Measurements from ENCODE around the gene CACNA1D.
A peak's percentile ranks its signal among the peaks of the same experiment; 100 is the strongest.

The CACNA1D gene

GRCh38 chr3:53493963-53494791 is at the start of gene CACNA1D:
CACNA1D (plus strand) TSS chr3:53494611; CDS start chr3:53495167, 556 bp downstream.
- no peak for TF ChIP-seq GATA3 (IDR thresholded peaks at IDR 0.05; ENCODE audit: low read depth, low read length)
- TF ChIP-seq GATA2 (IDR thresholded peaks at IDR 0.05; ENCODE audit: low read depth, low read length) = no peak

- TF ChIP-seq GATA2 (IDR thresholded peaks at IDR 0.05; ENCODE audit: low read depth, low read length) (no peak), GATA3 (IDR thresholded peaks at IDR 0.05; ENCODE audit: low read depth, low read length) (no peak)
Measured at GRCh38 chr3:53457068-53457467, 37.3 kb upstream of the CACNA1D start.

GRCh38 chr3:53460326-53460725 is 34.1 kb upstream of the CACNA1D start:
- no peak for TF ChIP-seq GATA2 (IDR thresholded peaks at IDR 0.05; ENCODE audit: low read depth, low read length)
- TF ChIP-seq GATA3 (IDR thresholded peaks at IDR 0.05; ENCODE audit: low read depth, low read length) = no peak

- TF ChIP-seq GATA3 (IDR thresholded peaks at IDR 0.05; ENCODE audit: low read depth, low read length) (no peak), GATA2 (IDR thresholded peaks at IDR 0.05; ENCODE audit: low read depth, low read length) (no peak)
Measured at GRCh38 chr3:53464424-53464823, 30.0 kb upstream of the CACNA1D start.

- TF ChIP-seq GATA3 (IDR thresholded peaks at IDR 0.05; ENCODE audit: low read depth, low read length) (no peak), GATA2 (IDR thresholded peaks at IDR 0.05; ENCODE audit: low read depth, low read length) (no peak)
Measured at GRCh38 chr3:53473422-53473821, 21.0 kb upstream of the CACNA1D start.

- TF ChIP-seq GATA3 (IDR thresholded peaks at IDR 0.05; ENCODE audit: low read depth, low read length) (peak; percentile 53), GATA2 (IDR thresholded peaks at IDR 0.05; ENCODE audit: low read depth, low read length) (peak; percentile 64)
Measured at GRCh38 chr3:53478166-53478830, 16.1 kb upstream of the CACNA1D start.

- TF ChIP-seq GATA3 (IDR thresholded peaks at IDR 0.05; ENCODE audit: low read depth, low read length) (no peak), GATA2 (IDR thresholded peaks at IDR 0.05; ENCODE audit: low read depth, low read length) (no peak)
Measured at GRCh38 chr3:53478921-53479664, 15.3 kb upstream of the CACNA1D start.

GRCh38 chr3:53482227-53482626 is 12.2 kb upstream of the CACNA1D start:
- TF ChIP-seq GATA3 (IDR thresholded peaks at IDR 0.05; ENCODE audit: low read depth, low read length) = no peak

- TF ChIP-seq GATA2 (IDR thresholded peaks at IDR 0.05; ENCODE audit: low read depth, low read length) = no peak
- no peak for TF ChIP-seq GATA3 (IDR thresholded peaks at IDR 0.05; ENCODE audit: low read depth, low read length)
Measured at GRCh38 chr3:53483821-53484220, 10.6 kb upstream of the CACNA1D start.

GRCh38 chr3:53484984-53485383 is 9.4 kb upstream of the CACNA1D start:
- TF ChIP-seq GATA3 (IDR thresholded peaks at IDR 0.05; ENCODE audit: low read depth, low read length) (no peak), GATA2 (IDR thresholded peaks at IDR 0.05; ENCODE audit: low read depth, low read length) (no peak)

GRCh38 chr3:53485675-53486403 is 8.6 kb upstream of the CACNA1D start:
- TF ChIP-seq GATA3 (IDR thresholded peaks at IDR 0.05; ENCODE audit: low read depth, low read length) (no peak), GATA2 (IDR thresholded peaks at IDR 0.05; ENCODE audit: low read depth, low read length) (no peak)

GRCh38 chr3:53486961-53487654 is 7.3 kb upstream of the CACNA1D start:
- no peak for TF ChIP-seq GATA2 (IDR thresholded peaks at IDR 0.05; ENCODE audit: low read depth, low read length)
- TF ChIP-seq GATA3 (IDR thresholded peaks at IDR 0.05; ENCODE audit: low read depth, low read length) = no peak

GRCh38 chr3:53489386-53489785 is 5.0 kb upstream of the CACNA1D start:
- TF ChIP-seq GATA3 (IDR thresholded peaks at IDR 0.05; ENCODE audit: low read depth, low read length) = no peak
- no peak for TF ChIP-seq GATA2 (IDR thresholded peaks at IDR 0.05; ENCODE audit: low read depth, low read length)

Data from SH-SY5Y (cell line).